ENCODE data around the gene SLC37A3.

- TF ChIP-seq CTCF (IDR thresholded peaks at IDR 0.05) (no peak), EP300 (IDR thresholded peaks at IDR 0.05) (no peak)
Observed at GRCh38 chr7:140327261-140327661, 71.1 kb downstream of the SLC37A3 start.

Data from ovary (tissue), 3 donors.